ENCODE measurements around the gene GNE.
"Not testable (repeated sequence)": the region's sequence is repeated elsewhere in the genome, so short reads cannot be mapped to it uniquely, and the experiment has no call there.

GNE gene, protein sequence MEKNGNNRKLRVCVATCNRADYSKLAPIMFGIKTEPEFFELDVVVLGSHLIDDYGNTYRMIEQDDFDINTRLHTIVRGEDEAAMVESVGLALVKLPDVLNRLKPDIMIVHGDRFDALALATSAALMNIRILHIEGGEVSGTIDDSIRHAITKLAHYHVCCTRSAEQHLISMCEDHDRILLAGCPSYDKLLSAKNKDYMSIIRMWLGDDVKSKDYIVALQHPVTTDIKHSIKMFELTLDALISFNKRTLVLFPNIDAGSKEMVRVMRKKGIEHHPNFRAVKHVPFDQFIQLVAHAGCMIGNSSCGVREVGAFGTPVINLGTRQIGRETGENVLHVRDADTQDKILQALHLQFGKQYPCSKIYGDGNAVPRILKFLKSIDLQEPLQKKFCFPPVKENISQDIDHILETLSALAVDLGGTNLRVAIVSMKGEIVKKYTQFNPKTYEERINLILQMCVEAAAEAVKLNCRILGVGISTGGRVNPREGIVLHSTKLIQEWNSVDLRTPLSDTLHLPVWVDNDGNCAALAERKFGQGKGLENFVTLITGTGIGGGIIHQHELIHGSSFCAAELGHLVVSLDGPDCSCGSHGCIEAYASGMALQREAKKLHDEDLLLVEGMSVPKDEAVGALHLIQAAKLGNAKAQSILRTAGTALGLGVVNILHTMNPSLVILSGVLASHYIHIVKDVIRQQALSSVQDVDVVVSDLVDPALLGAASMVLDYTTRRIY

GRCh38 chr9:36258208-36258995 is at the start of gene GNE:
TSS of gene GNE (minus strand) at chr9:36258448. CDS start at chr9:36249355, 9,093 bp downstream.
- peak; percentile 97 for DNase-seq

- DNase-seq: no peak
Measured at GRCh38 chr9:36306471-36307306, 48.4 kb upstream of the GNE start.

DNA sequence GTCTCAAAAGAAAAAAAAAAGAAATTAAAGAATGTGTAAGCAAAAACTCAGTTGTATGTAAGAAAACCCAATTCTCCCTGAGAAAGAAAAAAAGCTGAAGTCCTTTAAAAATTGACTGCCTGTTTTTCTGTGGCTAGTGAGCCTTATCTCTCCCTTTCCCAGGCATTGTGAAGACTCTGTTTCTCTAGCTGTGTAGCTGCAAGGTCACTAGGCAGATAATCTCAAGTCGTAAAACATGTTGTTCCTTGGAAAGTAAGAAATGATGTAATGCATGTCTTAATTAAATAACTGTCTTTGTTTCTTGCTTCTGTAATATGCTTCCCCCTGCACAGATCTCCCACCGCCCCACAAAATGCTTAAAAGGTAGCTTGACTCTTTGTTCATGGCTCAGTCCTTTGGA is 46.1 kb upstream of the GNE start:
- not testable (repeated sequence) for DNase-seq

DNA sequence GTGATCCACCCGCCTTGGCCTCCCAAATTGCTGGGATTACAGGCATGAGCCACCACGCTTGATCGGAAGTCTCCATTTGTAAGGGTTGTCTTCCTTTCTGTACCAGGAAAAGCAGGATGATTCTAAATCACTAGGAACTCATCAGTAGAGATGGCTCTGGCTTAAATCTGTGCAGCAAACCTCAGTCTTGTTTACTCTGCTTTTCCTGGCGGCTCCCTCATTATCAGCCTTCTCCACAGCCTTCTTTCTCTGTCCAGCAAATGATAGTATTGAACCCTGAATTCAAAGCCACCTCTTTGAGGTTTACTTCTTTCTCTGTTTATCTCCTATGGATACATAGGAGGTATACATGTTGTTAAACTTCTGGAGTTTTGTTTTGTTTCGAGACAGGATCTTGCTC is 43.0 kb upstream of the GNE start:
- no peak for DNase-seq

GRCh38 chr9:36298566-36298965 is 40.3 kb upstream of the GNE start:
- no peak for DNase-seq

DNA sequence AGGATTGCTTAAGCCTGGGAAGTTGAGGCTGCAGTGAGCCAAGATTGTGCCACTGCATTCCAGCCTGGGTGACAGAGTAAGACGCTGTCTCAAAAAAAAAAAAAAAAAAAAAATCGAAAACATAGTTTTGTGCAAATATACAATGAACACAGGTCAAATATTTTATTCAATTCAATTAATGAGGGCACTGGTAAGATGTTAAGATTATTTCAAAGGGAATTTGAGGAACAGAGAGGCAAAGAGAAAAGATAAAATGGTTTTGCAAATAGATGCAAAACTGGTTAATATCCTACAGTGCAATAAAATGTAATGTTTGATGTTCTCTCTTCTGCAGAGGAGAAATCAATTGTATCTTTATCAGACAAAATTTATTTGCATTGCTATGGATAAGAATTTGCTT is 39.5 kb upstream of the GNE start:
- no peak for DNase-seq

- DNase-seq: not testable (repeated sequence)
Measured at GRCh38 chr9:36294996-36295395, 36.7 kb upstream of the GNE start.

GRCh38 chr9:36293918-36294317 is 35.7 kb upstream of the GNE start:
- no peak for DNase-seq

DNA sequence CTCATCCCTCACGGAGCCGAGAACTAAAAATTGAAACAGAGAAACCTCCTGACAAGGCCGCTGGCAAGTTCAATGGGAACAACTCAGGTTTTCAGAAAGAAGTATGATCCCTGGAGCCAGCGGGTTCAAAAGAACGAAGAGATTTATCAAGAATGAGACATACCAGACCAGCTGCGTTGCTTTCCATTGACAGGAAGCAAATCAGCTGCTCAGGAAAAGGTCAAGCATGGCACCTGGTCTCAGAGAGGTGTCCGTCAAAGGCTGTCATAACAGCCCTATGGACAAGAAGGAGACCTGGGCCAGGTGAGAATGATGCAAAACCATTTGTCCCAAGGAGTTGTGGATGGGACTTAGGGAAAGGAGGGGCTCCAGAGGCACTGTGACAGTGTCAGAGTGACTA is 34.9 kb upstream of the GNE start:
- DNase-seq: no peak

DNA sequence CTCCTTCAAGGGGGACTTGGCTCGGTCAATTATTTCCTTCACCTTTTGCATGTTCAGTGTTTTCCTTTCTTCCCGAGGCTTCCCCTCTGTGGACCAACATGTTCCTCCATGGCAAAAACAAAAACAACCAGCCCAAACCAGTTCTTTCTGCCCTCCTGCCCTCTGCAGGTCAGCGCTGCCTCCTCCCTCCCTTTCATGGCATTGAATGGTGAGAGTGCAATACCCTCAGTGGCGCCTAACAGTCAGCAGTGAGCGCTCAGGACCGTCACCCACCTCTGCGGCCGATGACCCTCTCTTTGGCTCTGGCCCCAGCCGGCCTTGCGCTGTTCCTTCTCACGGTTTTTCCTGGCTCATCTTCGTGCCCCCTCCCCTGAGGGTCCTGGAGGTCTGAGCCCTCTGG is 34.4 kb upstream of the GNE start:
- no peak for DNase-seq

DNA sequence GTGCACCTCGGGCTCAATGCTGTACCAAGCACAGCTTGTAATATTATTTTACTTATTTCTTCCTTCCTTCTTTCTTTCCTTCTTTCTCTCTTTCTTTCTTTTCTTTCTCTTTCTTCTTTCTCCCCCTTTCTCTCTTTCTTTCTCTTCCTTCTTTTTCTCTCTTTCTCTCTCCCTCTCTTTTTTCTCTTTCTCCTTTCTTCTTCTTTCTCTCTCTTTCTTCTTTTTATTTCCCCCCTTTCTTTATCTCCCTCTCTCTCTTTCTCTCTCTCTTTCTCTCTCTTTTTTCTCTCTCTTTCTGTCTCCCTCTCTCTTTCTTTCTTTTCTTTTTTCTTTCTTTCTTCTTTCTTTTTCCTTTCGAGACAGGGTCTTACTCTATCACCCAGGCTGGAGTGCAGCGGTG is 32.7 kb upstream of the GNE start:
- no peak for DNase-seq

DNA sequence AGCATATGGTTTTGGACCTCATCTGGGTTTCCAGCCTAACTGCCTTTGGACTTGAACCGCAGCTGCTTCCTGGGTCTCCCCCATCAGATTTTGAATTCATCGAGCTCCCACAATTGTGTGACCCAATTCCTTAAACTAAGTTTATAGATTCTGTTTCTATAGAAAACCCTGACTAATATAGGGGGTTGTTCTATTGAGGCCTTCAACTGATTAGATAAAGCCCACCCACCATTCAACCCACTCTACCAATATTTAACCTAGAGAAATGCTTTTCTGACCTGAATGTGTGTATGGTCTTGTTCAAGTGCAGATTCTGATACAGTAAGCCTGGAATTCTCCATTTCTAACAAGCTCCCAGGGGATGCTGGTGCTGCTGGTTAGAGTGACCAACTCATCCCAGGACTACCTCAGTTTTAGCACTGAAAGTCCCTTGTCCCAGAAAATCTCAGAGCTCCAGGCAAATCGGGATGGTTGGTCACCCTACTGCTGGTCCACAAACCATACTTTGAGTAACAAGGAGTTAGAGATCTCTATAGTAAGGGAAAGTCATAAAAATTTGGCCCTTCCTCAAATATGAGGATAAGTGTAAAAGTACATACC is 31.7 kb upstream of the GNE start:
- no peak for DNase-seq

DNA sequence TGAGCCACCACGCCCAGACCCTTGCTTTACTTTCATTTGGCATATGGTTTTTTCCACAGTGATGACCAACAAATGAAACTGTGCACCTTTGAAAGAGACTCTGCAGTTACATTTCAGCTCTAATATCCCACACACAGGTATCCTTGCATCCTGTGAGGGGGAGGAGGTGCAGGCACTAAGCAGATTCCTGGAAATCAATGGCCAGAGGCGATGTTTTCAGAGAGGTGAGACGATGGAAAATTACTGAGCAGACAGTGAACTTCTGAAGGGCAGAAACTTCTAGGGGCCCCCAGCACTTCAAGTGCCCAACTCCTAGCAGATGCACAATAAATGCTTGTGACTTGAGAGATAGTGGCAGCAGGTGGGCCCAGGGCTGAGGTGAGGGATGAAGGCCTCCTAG is 29.8 kb upstream of the GNE start:
- DNase-seq: no peak

DNA sequence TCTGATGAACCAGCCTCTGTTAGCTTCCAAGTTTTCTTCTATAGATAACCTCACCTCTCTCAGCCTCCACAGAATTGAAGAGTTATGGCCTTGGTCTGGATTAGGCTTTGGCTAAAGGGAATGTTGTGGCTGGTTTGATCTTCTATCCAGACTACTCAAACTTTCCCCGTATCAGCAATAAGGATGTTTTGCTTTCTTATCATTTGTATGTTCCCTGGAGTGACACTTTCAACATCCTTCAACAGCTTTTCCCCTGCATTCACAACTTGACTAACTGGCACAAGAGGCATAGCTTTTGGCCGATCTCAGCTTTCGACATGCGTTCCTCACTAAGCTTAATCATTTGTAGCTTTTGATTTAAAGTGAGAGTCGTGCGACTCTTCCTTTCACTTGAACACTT is 28.1 kb upstream of the GNE start:
- no peak for DNase-seq

DNA sequence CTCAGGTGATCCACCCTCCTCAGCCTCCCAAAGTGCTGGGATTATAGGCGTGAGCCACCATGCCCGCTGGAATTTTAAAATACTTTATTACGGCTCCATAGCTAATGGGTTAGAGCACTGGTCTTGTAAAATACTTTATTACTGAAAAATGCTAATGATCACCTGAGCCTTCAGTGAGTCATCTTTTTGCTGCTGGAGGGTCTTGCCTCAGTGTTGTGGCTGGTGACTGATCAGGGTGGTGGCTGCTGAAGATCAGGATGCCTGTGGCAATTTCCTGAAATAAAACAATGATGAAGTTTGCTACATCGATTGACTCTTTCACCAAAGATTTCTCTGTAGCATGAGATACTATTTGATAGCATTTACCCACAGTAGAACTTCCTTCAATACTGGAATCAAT is 26.0 kb upstream of the GNE start:
- DNase-seq: no peak

DNA sequence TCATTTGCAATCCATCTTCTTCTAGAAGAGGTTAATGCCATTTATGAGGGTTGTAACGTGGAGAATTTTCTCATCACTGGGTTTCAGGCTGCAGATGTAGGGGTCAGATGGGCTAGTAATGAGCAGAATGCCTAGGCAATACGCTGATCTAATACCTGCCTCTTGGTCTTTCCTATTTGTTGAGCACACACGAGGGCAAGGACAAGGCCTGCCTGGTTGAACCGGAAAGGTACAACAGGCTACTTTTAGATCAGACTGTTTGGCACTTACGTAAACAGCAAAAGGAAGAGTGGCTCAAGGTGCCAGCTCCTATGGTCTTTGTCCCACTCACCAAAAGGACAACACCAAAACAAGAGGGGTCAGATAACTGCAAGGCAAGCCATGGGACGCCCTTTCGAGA is 24.0 kb upstream of the GNE start:
- no peak for DNase-seq

DNA sequence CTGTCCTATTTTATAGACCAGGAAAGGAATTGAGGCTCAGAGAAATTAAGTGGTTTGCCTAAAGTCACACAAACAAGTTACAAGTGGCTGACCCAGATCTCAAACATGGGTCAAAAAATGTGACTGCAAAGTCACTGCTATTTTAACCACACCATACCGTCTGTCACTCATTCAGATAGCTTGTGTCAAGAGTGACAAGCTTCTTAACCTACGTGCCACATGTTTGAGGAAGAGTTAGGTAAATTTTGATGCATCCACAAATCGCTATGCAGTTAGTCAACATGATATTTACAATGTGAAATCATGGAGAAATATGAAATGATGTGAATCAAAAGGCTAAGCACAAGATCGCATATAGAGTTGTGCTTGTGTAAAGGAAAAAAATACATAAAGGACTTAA is 22.7 kb upstream of the GNE start:
- DNase-seq: no peak

GRCh38 chr9:36278243-36278642 is 20.0 kb upstream of the GNE start:
- no peak for DNase-seq

DNA sequence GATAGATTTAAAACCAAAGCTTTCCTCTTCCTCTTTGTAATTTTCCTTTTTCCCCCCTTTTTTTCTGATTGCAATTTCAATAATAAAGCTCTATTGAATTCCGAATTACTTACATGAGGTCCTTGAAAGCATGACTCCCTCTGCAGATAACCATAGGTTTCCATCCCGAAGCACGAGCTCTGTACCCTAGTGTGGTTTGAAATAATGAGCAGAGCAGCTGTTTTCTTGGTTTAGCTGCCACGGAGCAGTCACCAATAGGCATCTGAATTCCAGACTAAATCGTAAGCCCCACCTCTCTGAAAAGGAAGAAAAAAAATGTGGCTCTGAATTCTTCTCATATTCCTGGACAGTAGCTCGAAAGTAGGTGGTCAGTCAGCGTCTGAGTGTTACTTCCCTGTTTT is 18.5 kb upstream of the GNE start:
- DNase-seq: no peak

- DNase-seq: no peak
Measured at GRCh38 chr9:36276254-36276653, 18.0 kb upstream of the GNE start.

GRCh38 chr9:36275060-36275459 is 16.8 kb upstream of the GNE start:
- DNase-seq: no peak

GRCh38 chr9:36273354-36273753 is 15.1 kb upstream of the GNE start:
- DNase-seq: not testable (repeated sequence)

All from NCI-H1092 treated with DMSO at 0.1 percent for 48 hours (cell line).